ENCODE measurements around the gene THRB.

- TF ChIP-seq REST (IDR thresholded peaks at IDR 0.05) (no peak), CTCF (IDR thresholded peaks at IDR 0.05) (no peak), ZSCAN20 (CRISPR knock-in tag; IDR thresholded peaks at IDR 0.05) (no peak), MAFK (IDR thresholded peaks at IDR 0.05; ENCODE audit: partially characterized antibody) (no peak), HOXA7 (CRISPR knock-in tag; IDR thresholded peaks at IDR 0.05) (no peak), JUNB (IDR thresholded peaks at IDR 0.05) (no peak), CEBPB (IDR thresholded peaks at IDR 0.05) (no peak)
Observed at GRCh38 chr3:24270204-24270691, 224.4 kb downstream of the THRB start.
